ENCODE measurements around the gene PLXDC2.

PLXDC2 gene

DNA sequence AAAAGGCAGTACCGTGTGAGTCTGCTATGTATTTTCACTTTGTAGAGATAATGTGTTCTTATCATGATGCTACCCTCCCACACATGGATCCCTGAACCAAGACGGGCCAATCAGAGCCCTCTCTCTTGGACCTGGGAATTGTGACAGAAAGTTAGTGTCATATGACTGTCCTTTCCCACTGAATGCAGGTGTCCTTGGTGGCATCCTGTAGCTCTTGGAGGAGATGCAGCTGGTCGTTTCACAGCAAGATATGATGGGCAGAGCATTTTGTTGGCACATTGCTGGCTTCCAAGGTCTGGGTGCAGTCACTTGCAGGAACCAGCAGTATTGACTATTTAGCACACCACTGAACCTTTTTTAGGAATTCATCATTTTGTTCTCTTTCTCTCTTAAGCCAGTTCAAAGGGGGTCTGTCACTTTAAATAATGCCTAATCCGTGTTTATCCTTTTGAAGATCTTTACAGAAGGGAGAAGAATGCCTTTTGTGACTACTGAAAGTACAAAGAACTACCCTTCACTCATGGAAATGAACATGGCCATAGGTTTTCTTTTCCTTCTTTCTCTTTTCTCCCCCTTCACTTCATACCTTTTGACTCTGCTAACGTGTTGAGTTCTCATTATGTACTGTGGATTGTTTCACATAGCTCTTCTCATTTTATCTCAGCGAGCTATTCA is 125.1 kb downstream of the PLXDC2 start:
- no peak overlapping the region for H3K27ac Mint-ChIP-seq
- ATAC-seq (replicated peaks), result no peak
- H3K27me3 Mint-ChIP-seq, result no peaks in the 10 kb centered on the region
- DNase-seq, result no peak
- H3K9me3 Mint-ChIP-seq, result peaks cover 0 to 2% of the 10 kb centered on the region in 2 donors
- no peak overlapping the region for H3K4me3 Mint-ChIP-seq
- H3K36me3 Mint-ChIP-seq, result no peaks in the 10 kb centered on the region
- no peaks in the 10 kb centered on the region for H3K4me1 Mint-ChIP-seq

DNA sequence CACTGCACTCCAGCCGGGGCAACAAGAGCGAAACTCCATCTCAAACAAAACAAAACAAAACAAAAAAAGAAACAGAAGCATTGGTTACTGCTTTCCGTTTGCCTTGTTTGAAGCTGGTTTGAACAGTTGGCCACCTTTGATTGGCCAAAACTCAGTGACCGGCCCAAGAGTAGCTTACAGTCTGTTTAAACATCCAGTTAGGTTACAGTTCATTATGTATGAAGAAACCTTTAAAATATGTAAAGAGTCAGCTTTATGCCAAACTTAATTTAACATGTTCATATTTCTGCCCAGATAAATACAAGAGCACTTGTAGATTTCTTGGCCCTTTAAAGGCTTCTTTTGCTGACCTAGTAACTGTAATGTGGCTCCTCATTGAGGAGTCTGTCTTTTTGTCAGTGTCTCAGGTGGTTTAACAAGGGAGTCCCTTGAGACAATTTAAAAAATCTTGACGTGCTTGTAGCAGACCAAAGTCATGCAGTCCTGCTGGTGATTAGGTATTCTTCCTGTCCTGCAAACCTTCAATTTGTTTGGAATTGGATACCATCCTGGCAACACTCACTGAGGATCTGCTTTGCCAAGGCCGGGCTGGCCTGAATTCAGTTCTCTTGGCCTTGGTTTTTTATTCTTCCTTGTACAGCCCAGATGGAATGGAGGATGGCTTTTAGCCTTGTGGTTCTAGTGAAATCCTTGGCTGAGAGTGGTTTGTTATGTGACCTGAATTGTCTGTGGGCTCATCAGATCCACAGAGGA is 128.9 kb downstream of the PLXDC2 start:
- ATAC-seq (replicated peaks) (no peak), DNase-seq (no peak)
- H3K4me3 Mint-ChIP-seq, result no peak overlapping the region

GRCh38 chr10:19946245-19946644 is 130.0 kb downstream of the PLXDC2 start:
- H3K4me1 Mint-ChIP-seq, result no peaks in the 10 kb centered on the region
- H3K4me3 Mint-ChIP-seq, result no peak overlapping the region
- H3K36me3 Mint-ChIP-seq, result no peaks in the 10 kb centered on the region
- H3K27ac Mint-ChIP-seq, result no peak overlapping the region
- DNase-seq, result no peak
- H3K9me3 Mint-ChIP-seq, result peaks cover 4 to 6% of the 10 kb centered on the region in 2 donors
- no peak for ATAC-seq (replicated peaks)
- H3K27me3 Mint-ChIP-seq, result no peaks in the 10 kb centered on the region

More for the DNA sequence above, 128.9 kb downstream of the PLXDC2 start:
- no peaks in the 10 kb centered on the region for H3K36me3 Mint-ChIP-seq
- no peaks in the 10 kb centered on the region for H3K27me3 Mint-ChIP-seq
- peaks cover 0 to 5% of the 10 kb centered on the region in 2 donors for H3K9me3 Mint-ChIP-seq
- no peaks in the 10 kb centered on the region for H3K4me1 Mint-ChIP-seq
- H3K27ac Mint-ChIP-seq, result no peak overlapping the region

DNA sequence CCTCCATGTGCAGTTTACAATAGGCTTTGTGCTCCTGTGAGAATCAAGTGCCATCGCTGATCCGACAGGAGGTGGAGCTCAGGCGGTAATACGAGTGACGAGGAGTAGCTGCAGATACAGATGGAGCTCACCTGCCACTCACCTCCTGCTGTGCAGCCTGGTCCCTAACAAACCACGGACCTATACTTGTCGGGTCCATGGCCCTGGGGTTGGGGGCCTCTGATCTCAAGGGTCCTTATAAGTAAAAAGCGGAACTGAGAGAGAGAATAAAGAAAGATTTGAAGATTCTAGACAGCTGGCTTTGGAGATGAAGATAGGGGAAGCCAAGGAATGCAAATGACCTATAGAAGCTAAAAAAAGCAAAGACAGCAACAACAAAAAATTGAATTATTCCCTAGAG is 130.6 kb downstream of the PLXDC2 start:
- Mint-ChIP-seq H3K27me3 (no peaks in the 10 kb centered on the region), H3K4me3 (no peak overlapping the region), H3K27ac (no peak overlapping the region), H3K9me3 (peaks cover 4 to 6% of the 10 kb centered on the region in 2 donors), H3K4me1 (no peaks in the 10 kb centered on the region), H3K36me3 (no peaks in the 10 kb centered on the region)
- no peak for DNase-seq
- peak in 1 of 2 donors; percentile 36 for ATAC-seq (replicated peaks)

- peak in 1 of 2 donors; percentile 20 for ATAC-seq (replicated peaks)
- no peaks in the 10 kb centered on the region for H3K27me3 Mint-ChIP-seq
- H3K36me3 Mint-ChIP-seq, result no peaks in the 10 kb centered on the region
- H3K9me3 Mint-ChIP-seq, result peaks cover 4 to 6% of the 10 kb centered on the region in 2 donors
- H3K4me3 Mint-ChIP-seq, result no peak overlapping the region
- H3K4me1 Mint-ChIP-seq, result no peaks in the 10 kb centered on the region
- DNase-seq, result no peak
- H3K27ac Mint-ChIP-seq, result no peak overlapping the region
Measured at GRCh38 chr10:19947215-19947614, 131.0 kb downstream of the PLXDC2 start.

DNA sequence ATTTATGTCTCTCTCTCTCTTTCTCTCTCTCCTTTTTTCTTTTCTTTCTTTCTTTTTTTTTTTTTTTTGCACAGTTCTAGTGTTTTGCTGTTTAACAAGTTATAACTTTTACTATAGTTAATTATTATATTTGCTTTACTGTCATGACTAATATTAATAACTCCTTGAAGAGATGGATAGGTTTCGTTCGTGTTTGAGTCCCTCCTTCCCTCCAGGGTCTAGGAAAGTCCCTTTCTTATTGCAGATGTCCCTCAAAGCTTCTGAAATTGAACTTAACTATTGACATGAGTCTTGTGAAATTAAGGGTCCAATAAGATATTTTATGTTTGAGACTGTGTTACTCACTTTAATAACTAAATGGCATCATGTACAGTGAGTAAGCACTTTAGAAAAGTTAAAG is 131.4 kb downstream of the PLXDC2 start:
- Mint-ChIP-seq H3K9me3 (peaks cover 4 to 6% of the 10 kb centered on the region in 2 donors), H3K4me1 (no peaks in the 10 kb centered on the region), H3K36me3 (no peaks in the 10 kb centered on the region), H3K27me3 (no peaks in the 10 kb centered on the region), H3K4me3 (no peak overlapping the region), H3K27ac (no peak overlapping the region)
- ATAC-seq (replicated peaks) (no peak), DNase-seq (no peak)

GRCh38 chr10:19952224-19953010 is 136.2 kb downstream of the PLXDC2 start:
- ATAC-seq (replicated peaks), result no peak
- DNase-seq, result no peak
- Mint-ChIP-seq H3K36me3 (no peaks in the 10 kb centered on the region), H3K4me1 (no peaks in the 10 kb centered on the region), H3K4me3 (no peak overlapping the region), H3K27me3 (no peaks in the 10 kb centered on the region), H3K9me3 (peaks cover 1 to 4% of the 10 kb centered on the region in 2 donors), H3K27ac (no peak overlapping the region)

DNA sequence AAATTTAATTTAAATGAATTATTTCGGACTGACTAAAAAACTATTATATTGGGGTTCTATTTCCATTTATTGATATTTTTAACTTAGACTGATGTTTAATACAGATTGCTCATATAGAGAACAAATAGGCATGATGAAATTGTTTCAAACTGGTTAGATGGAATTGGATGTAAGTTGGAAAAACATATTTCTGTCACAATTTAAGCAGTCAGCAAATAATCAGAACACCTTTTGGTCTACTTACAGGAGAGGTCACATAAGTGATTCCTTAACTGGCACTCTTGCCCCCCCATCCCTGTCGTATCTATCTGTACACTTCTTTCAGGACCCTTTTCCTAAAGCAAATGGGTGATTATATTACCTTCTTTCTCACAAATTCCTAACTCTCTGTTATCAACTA is 138.4 kb downstream of the PLXDC2 start:
- no peak for ATAC-seq (replicated peaks)

GRCh38 chr10:19956516-19957032 is 140.3 kb downstream of the PLXDC2 start:
- H3K4me1 Mint-ChIP-seq, result no peaks in the 10 kb centered on the region

More for the DNA sequence above, 138.4 kb downstream of the PLXDC2 start:
- H3K36me3 Mint-ChIP-seq, result no peaks in the 10 kb centered on the region
- H3K4me3 Mint-ChIP-seq, result no peak overlapping the region
- H3K27me3 Mint-ChIP-seq, result no peaks in the 10 kb centered on the region
- no peak for DNase-seq
- no peak overlapping the region for H3K27ac Mint-ChIP-seq
- H3K9me3 Mint-ChIP-seq, result peaks cover 1 to 4% of the 10 kb centered on the region in 2 donors
- H3K4me1 Mint-ChIP-seq, result no peaks in the 10 kb centered on the region

DNA sequence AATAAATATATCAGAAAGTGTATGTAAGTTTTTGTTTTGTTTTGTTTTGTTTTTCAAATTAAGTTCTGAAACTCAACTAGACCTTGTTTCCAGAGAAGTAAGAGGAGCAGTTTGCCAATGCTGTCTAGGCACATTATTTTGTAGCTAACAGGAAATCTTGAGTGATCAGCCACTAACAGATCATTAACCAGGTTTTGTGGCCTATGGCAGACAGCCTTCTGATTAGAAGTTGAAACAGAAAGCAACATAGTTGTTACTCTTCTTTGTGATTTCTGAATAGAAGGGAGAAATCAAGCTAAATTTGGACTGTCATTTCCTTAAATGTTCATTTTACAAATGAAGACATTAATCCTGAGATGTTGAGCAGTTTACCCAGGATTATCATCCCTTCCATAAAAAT is 142.6 kb downstream of the PLXDC2 start:
- DNase-seq (no peak), ATAC-seq (replicated peaks) (no peak)
- H3K36me3 Mint-ChIP-seq, result no peaks in the 10 kb centered on the region
- H3K4me1 Mint-ChIP-seq, result no peaks in the 10 kb centered on the region
- H3K27me3 Mint-ChIP-seq, result no peaks in the 10 kb centered on the region
- no peak overlapping the region for H3K27ac Mint-ChIP-seq
- H3K9me3 Mint-ChIP-seq, result peaks cover 0 to 2% of the 10 kb centered on the region in 2 donors
- H3K4me3 Mint-ChIP-seq, result no peak overlapping the region

More at GRCh38 chr10:19956516-19957032, 140.3 kb downstream of the PLXDC2 start:
- ATAC-seq (replicated peaks), result no peak
- no peak for DNase-seq
- no peaks in the 10 kb centered on the region for H3K27me3 Mint-ChIP-seq
- no peak overlapping the region for H3K27ac Mint-ChIP-seq
- H3K4me3 Mint-ChIP-seq, result no peak overlapping the region
- no peaks in the 10 kb centered on the region for H3K36me3 Mint-ChIP-seq
- no peaks in the 10 kb centered on the region for H3K9me3 Mint-ChIP-seq

DNA sequence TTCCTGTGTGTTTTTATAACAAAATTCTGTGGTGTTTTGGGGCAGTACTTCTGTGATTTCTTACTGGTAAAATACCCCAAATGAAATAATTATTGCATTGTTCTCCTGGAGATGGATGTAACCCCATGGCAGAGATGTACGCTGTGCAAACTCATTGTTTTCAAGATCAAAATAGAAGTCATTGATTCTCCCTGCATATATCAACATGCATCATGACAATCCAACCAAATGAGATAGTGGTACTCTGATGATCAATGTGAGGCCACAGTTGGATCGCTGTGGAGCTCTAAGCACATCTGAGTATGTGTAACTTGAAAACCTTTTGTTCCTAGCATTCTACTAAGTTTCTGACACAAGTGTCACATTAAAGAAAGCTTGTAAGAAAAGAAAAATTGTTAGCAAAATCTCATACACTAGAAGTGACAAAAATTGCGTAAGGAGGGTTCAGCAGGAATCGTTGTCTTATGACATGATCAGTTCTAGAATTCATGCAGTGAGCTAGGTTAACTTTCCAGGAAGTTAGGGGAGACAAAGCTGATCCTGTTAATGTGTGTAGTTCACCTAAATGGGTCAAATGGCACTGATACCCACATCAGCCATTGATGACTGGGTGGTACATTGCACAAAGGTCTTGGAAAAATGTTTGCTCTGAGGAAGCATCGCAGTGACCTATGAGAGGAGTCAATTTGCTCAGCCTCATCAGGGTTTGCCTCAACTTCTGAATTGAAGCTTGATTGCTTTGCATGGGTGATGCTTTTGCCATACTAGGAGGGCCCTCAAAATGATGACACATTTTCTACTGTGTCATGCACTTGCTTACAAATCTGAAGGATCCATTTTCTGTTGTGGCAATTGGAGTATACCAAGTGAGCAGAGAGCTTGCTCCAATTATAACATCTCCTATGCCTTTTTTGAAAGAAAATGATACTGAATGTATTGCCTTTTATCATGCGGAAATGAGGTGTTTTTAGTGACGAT is 145.1 kb downstream of the PLXDC2 start:
- H3K27ac Mint-ChIP-seq, result no peak overlapping the region
- H3K9me3 Mint-ChIP-seq, result peaks cover 0 to 2% of the 10 kb centered on the region in 2 donors
- H3K27me3 Mint-ChIP-seq, result no peaks in the 10 kb centered on the region
- no peak overlapping the region for H3K4me3 Mint-ChIP-seq
- no peaks in the 10 kb centered on the region for H3K4me1 Mint-ChIP-seq
- DNase-seq (no peak), ATAC-seq (replicated peaks) (no peak)
- no peaks in the 10 kb centered on the region for H3K36me3 Mint-ChIP-seq

DNA sequence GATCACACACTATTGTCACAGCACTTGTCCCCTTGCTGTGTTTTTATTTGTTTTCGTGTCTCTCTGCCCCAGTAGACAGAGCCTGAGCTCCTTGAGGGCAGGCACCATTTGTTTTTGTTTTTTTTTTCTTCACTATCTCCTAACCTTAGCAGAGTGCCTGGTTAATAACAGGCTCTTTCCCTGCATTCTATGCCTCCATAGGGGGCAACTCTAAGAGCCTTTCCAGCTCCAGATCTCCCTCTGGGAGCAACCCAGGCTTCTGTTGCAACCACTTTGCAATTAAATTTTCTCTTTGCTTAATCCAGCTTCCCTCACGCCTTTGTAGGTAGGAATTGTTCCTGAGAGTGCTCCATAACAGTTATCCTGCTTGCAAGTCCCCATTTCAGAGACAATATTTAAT is 148.4 kb downstream of the PLXDC2 start:
- H3K27ac Mint-ChIP-seq, result no peak overlapping the region
- H3K36me3 Mint-ChIP-seq, result no peaks in the 10 kb centered on the region
- H3K9me3 Mint-ChIP-seq, result peaks cover 0 to 2% of the 10 kb centered on the region in 2 donors
- H3K27me3 Mint-ChIP-seq, result no peaks in the 10 kb centered on the region
- DNase-seq, result no peak
- no peak for ATAC-seq (replicated peaks)
- no peaks in the 10 kb centered on the region for H3K4me1 Mint-ChIP-seq
- H3K4me3 Mint-ChIP-seq, result no peak overlapping the region

GRCh38 chr10:19966751-19967150 is 150.5 kb downstream of the PLXDC2 start:
- DNase-seq, result no peak
- Mint-ChIP-seq H3K4me3 (no peak overlapping the region), H3K27ac (no peak overlapping the region), H3K9me3 (peaks cover 0 to 2% of the 10 kb centered on the region in 2 donors), H3K4me1 (no peaks in the 10 kb centered on the region), H3K36me3 (no peaks in the 10 kb centered on the region), H3K27me3 (no peaks in the 10 kb centered on the region)
- ATAC-seq (replicated peaks), result no peak

Data from stimulated activated naive B cell treated with anti-CD40 and anti-IgM and Interleukin-4, amounts not matched to agents 10 μg/mL and 1 μg/mL and 100 μg/mL, for 72 hours (primary cell).